Activated CD4-positive, alpha-beta T cell treated with anti-CD3 and anti-CD28 coated beads for 4 hours (primary cell): ENCODE results near the gene RFPL2.

ENCODE experiments used
- DNase-seq, 2 donors: peaks; one replicate each; pipeline ENCODE4 v3.0.0-alpha.2; 2020

RFPL2 gene

DNA sequence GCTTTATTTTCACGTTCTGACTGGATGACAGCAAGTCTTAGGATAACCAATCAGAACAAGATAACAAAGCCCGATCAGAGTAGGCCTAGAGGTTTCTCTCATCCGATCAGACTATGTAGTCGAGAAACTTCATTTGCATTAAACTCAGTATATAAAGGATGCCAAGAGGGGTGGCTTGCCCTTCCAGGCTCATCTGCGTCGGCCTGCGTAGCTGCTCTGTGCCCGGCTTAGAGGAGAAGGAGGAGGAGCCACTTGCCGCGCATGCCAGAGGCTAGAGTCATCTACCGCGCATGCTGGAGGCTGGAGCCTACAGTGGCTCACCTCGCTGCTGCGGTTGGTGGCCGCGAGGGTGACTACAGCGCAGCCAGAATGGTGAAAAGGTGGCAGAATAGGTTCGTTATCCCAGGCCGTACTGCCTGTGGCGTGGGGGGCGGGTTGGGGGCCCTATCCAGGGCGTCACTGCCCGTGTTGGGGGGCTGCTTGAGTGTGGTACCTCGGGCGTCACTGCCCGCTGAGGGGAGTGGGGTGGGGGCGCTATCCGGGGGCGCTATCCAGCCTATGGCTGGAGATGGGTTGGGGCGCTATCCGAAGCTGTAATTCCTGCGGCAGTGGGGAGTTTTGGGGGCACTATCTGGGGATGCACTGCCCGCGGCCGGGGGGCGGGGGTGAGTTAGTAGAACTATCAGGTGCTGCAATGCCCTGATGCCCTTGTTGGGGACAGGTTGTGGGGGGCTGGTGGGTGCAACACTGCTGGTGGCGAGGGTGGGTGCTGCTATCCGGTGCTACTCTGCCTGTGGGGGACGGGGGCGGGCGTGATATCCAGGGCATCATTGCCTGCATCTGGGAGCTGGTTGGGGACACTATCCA, at the start of gene RFPL2:
Gene RFPL2 (minus strand): TSS at position 218 of the 867 bp plus-strand sequence. CDS start 2,622 bp downstream, outside the sequence.
- peak in 1 of 2 donors; percentile 28 for DNase-seq

DNA sequence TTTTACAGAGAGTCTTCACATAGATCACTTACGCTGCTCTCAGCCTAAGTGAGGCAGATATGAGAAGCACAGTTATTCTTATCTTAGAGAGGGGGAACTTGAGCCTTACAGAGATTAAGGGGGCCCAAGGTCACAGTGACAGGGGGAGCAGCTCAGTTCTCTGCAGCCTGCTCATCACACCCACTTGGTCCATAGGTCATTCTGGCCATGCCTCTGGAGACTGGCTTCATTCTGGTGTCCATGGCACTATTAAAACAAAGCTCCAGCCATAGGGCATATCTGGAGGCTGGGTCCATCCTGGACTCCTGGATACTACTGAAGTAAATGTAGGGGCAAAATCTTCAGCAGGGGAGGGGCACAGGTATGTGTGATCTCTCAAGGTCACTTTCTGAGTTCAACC, 44.4 kb upstream of the RFPL2 start:
- no peak for DNase-seq

DNA sequence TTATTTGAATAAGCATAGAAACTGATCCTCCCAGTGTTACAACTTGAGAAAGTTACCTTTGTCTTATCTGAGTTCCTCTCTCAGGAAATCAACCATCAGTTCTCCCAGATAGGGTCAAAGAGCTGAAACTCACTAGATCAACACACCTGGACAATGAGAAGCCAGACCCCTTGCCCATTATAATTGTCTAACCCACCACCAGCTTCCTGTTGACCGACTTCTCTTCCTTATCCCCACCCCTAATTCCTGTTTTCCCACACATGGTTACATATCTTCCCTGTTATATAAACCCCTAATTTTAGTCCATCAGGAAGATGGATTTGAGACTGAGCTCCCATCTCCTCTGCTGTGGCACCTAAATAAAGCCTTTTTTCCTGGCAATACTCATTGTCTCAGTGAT, 43.4 kb upstream of the RFPL2 start:
- DNase-seq, result no peak

DNA sequence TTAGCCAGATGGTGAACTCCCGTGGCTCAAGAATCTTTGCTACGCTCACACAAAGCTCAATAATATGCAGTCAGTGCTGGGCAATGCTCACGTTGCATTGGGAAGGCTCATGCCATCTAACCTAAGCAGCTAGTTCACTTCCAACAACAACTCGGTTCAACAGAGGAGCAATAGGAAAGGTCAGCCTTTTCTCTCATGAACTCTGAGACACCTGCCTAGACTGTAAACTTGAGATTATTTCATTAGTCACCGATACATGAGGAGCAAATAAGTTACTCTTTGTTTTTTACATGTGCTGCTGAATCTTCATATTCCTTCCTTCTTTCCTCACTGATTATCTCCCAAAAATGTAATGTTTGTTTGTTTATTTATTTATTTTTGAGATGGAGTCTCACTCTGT, 41.3 kb upstream of the RFPL2 start:
- DNase-seq, result no peak

DNA sequence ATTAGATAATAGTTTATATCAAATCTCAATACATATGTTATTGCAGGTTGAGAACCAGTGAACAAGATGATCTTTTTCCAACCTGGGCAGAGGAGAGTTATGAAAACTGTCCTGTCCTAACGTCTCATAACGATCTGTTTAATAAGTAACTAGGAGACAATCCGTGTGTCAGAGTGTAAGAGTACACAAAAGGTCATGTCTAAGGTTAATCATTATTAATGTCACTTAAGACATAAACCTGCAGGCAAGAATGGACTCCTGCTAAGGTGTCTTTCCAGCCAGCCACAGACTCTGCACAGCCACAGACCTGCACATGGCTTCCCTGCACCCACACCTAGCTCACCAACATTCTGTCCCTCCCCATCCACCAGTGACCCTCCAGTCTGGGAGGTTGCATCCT, 40.2 kb upstream of the RFPL2 start:
- no peak for DNase-seq

DNA sequence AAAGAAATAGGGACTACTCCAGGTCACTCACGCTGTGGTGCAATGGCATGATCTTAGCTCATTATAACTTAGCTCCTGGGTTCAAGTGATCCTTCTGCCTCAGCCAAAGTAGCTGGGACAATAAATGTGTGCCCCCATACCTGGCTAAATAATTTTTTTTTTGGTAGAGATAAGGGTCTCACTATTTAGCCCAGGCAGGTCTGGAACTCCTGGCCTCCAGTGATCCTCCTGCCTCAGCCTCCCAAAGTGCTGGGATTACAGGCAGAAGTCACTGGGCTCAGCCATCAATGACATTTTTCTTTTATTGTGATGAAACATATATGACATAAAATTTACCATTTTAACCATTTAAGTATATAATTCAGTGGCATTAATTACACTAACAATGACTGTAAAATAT, 39.7 kb upstream of the RFPL2 start:
- no peak for DNase-seq

DNA sequence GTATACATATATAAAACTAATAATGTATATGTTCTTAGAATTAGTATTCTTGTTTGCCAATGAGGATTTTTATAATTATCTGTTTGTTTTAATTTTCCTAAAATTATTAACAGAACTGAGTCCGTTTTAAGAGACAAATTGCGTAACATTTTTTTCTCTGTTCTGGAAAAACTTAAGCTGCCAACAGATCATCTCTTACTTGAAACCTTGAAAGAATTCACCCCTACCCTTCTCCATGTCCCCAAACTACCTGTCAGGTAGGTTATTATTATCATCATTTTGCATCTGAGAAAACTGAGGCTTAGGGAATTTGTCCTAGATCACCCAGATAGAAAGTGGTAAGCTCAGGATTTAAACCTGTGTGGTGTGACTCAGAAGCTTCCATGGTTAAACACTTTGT, 35.6 kb upstream of the RFPL2 start:
- no peak for DNase-seq

DNA sequence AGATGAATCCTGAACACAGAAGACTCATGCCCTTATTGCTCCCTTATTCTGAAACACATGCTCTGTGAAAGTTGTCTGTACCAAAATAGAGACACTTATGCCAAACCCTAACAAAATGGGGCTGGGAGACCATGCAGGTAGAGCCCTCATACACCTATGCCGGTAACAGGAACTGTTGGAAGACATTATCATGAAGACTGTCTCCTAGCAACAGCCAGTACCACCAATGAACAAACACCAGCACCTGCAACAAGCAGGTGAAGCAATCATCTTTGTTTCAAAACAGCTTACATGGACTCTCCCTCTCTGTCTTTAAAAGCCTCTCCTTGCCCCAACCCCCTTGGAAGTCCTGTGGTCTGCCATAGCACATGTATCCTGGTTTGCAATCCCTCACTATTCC, 33.0 kb upstream of the RFPL2 start:
- no peak for DNase-seq

DNA sequence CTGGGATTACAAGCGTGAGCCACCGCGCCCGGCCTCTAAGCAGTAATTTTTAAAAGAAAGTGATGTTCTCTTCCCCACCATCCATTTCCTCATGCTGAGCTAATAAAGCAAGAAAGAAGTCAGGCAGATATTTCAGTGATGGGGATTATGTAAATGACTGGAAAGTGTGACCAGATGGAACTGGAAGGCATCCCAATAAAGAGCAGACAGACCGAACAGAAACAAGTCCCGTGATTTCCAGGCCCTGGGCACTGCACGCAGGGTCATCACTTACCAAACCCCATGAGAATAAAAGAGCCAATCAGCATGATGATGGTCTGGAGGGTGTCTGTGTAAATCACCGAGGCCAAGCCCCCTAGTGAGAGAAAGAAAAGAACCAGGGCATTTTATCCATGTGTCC, 32.1 kb upstream of the RFPL2 start:
- no peak for DNase-seq

DNA sequence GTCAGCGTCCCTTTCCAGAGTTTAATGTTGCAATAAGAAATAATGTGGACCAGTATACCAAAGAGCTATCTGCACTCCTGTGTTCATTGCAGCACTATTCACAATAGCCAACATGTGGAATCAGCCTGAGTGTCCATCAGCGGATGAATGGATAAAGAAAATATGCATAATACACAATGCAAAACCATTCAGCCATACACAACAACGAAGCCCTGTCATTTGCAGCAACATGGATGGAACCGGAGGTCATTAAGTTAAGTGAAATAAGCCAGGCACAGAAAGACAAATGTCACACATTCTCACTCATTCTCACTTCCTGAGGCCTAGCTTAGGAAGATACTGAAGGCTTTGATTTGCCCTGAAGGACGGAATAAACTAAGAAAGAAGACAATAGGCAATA, 28.2 kb upstream of the RFPL2 start:
- DNase-seq, result no peak

DNA sequence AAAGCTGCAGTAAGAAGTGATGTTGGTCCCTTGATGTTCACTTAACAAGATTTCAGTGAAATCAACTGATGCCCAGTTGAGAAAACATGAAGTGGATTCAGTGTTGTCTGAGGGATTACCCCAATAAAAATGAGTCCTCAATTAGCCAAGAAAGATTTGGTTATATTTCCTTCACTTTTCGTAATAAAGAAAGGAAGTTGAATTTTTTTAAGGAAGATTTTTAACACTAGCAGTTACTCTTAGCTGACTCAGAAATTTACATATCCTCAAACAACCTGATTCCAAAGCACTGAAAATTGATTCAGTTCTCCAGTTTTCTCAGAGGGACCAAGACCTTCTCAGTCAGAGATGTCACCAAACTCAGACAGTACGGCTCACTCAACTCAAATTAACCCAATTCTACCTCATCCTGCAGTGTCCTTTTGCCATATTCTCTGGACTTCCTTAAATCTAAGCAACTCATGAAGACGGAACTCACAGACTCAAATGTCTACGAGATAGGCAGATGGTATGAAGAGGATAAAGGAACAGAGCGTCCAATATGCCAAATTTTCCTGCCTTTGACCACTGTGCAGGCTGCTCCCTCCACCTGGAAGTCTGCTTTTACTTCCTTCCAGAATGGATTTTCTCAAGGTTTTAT, 27.4 kb upstream of the RFPL2 start:
- no peak for DNase-seq

DNA sequence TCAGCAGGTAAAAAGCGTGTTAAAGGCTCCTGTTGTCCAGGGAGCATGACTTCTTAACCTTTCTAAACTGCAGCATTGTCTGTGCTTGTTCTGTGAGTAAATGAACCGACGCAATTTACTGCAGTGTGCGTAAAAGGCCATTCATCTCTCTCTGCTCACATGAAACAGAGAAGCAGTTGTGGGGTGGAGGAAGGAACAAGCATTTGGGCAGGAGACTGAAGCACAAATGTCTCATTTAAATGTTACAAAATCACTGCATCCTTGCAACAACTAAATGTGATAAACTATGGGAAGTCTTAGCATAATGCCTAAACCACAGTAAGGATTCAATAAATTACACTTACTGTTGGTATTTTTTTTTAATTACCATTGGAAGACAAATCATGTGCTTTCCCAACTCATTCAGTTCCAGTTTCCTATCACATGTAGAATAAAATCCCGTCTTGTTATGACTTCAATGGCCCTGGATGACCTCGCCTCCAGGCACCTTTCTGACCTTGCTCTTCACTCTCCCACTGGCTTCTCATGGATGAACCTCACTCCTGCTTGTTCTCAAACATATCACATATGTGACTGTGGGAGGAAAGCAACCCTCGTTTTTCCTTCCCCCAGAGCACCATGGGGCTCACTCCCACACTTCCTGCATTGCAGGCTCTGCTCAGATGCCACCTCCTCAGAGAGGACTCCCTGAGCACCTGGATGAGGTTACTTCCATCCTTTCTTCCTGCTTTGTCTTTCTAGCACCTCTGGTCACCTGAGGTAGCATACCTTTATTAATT, 21.6 kb upstream of the RFPL2 start:
- no peak for DNase-seq

DNA sequence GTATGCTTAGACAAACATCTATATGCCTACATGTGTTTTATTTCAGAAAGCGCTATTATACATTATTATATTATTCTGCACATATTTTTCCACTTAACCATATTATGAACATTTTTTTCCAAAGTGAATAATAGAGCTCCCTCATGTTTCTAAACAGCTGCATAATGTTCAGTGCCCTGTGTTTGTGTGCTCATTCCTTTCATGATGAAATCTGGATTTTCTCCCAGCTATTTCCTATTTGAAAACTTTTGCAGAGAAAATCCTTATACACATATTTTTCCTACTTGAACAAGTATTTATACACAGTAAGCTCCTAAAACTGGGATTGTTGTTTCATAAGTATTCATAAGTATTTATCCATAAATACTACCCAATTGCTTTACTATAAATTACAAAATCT, 18.1 kb upstream of the RFPL2 start:
- DNase-seq, result no peak

DNA sequence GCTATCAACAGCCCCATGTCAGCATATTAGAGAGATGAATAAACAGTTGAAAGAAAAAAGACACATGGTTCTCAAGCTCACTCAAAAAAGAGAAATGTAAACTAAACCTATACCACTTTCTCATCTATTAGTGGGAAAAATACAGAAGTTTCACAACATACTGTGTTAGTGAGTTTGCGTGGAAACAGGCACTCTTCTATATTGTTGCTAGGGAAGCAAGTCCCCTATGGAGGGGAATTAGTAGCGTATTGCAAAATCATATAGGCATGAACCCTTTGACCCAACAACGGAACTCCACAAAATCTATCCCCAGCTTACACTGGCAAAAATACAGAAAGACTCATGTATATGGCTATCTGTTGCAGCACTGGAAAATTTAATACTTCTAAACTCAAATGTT, 14.2 kb upstream of the RFPL2 start:
- no peak for DNase-seq

DNA sequence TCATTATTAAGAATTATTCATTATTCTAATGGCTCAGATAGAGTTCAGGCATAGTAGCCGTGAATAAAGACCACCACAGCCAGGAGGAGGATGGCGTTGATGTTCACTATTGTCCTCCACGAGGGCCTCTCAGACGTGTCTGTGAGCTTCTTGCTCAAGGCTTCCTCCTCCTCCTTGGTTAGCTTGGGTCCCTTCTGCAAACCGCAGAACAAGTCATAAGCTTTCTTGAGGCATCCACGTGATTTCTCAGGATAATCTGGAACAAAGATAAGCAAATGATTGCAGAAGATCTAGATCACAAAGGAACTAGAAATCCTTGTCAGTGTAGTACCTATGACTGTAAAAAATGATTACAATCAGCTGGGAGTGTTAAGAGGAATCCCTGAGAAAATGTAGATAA, 13.6 kb upstream of the RFPL2 start:
- no peak for DNase-seq

DNA sequence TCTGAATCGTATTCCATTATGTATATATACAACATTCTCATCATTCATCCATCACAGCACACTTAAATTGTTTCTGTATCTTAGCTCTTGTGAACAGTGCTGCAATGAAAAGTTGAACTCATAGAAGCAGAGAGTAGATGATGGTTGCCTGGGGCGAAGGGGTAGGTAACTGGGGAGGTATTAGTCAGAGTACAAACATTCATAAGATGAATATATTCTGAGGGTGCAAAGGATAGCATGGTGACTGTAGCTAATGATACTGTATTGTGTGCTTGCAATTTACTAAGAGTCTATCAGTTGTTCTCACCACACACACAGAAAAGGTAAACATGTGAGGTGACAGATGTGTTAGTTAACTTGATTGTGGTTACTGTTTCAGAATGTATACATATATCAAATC, 12.6 kb upstream of the RFPL2 start:
- no peak for DNase-seq

DNA sequence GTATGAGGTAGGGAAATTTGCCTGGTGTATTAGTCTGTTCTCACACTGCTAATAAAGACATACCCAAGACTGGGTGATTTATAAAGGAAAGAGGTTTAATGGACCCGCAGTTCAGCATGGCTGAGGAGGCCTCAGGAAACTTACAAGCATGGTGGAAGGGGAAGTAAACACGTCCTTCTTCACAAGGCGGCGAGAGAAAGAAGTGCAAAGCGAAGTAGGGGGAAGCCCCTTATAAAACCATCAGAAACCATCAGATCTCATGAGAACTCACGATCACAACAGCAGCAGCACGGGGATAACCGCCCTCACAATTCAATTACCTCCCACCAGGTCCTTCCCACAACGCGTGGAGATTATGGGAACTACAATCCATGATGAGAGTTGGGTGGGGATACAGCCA, 12.0 kb upstream of the RFPL2 start:
- DNase-seq, result no peak

DNA sequence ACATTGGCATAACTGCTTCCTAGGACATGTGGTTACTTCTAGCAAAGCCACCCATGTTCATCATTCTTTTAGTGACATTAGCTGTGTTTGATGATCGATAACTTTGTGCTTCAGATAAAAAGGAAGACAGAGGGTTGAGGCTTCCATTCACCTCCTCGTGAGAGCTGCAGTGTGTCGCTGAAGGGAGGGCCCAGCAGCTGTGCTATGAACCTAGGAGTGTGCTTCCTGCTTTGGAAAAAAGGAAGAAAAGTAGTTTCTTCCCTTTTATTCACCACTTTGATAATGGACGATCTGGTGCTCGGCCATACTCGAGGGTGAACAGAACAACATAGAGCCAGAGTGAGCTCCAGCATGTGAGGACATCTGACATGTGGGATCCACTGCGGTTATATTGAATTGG, 6.1 kb upstream of the RFPL2 start:
- DNase-seq, result no peak

DNA sequence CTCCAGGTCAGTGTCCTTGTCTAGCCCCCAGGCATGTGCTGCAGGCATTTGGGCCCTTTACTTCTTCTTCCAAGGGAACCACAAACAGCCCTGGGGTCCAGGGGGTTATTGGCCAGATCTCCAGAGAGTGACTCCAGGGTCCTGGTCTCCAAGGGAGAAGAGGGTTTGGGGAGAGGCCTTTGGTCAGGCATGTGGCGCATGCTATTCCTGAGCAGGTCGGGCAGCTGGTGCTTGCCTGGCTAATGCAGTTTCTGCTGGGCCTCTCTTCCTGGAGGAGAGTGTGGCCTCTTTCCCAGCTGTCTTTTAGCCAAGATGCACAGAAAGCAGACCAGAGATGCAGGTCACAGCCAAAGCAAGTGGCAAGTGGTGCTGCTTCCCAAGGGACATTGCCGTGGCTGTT, 3.8 kb upstream of the RFPL2 start:
- DNase-seq, result no peak

DNA sequence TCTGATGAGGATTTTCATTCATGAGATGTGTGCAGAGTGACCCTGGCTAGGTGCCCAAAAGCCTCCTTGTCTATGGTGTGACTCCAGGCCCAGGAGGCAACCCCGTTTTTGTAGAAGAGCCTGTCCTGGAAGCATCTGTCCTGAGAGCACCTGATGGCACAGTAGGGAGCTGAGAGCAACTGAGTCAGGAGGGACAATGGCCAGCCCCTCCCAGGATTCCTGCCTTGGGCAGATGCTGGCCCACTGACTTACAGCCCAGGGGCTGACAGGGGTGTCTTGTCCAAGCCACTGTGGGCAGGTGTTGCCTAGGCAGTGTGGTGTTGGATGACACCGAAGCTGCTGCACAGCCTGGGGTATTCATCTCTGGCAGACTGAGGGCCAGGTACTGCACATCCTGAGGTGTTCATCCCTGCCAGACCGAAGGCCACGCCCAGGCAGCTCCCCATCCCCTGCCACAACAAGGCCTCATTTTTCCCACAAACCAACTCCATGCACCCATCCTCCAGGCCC, 3.2 kb upstream of the RFPL2 start:
- DNase-seq, result no peak

DNA sequence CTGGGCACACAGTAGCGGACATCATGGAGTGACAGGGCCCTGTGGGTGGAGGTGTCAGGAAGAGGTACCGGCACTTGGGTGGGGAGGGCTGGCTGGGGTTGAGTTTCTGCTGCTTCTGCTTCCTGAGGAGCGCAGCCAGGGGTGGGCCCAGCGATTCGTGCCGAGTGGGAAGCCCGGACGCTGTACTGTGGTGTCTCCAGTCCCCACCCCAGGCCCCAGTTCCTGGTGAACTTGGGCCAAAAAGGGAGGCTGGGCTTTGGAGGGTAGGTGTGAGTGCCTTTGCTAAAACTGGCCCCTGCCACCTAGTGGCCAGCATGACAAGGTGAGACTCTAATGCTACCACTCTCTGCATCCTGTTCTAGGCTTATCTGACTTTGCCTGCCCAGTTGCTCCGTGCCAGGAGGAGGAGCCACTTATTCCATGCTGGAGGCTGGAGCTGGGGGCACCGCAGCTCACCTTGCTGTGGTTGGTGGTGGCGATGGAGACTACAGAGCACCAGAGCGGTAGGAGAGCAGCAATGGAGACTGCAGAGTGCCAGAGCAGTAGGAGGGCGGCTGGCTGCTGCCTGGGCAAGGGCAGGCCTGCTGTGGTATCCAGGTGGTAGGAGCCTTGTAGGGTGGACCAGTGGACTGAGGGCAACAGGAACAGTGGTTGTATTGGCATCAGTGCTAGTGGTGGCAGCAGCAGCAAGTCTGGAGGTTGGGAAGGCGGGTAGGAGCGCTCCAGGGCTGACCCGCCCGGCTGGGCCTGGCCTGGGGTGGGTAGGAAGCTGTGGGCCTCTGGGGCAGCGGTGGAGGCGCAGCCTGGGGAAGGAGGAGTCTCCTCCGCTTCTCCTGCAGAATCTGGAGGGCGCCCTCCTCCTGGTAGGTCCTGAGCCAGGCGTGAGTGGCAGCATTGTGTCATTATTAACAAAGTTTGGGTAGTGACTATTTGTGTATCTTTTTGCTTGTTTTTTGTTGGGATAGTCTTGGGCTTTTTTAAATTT, 2.2 kb upstream of the RFPL2 start:
- peak; percentile 26 to 35 for DNase-seq
